SK-N-SH (cell line): ENCODE results near the gene HOXA1. TPM values are rescaled to one million over a fixed set of nuclear protein-coding genes. Genes with fewer than 3 reads are reported as not detected.

Experiments
- CTCF ChIA-PET: fragments of 300-600, 350-600 bp; formaldehyde crosslinking; extraction: SDS; loops from one replicate; lab custom pipeline; 2021; lab: Yijun Ruan, JAX
- POLR2A ChIA-PET: fragments of 350-600 bp; sonication (Branson Sonifier 250); formaldehyde crosslinking; extraction: SDS; loops from one replicate; lab custom pipeline; 2020; ENCODE audit warnings: antibody characterized with exemption, inconsistent platforms; lab: Yijun Ruan, JAX
- DNase-seq: peaks from one replicate; pipeline ENCODE4 v3.0.0; 2012
- H2AFZ ChIP-seq: fragments of 200-600 bp; sonication (generic); 2 replicates; pipeline ENCODE4 v1.8.1; 2016; ENCODE audit warnings: antibody characterized with exemption, mild to moderate bottlenecking, low read depth
- H3F3A ChIP-seq: fragments of 200-600 bp; sonication (generic); replicated peaks from 2 replicates; pipeline ENCODE3; 2016; ENCODE audit warnings: antibody characterized with exemption, mild to moderate bottlenecking; ENCODE audit not compliant: insufficient read depth
- H3K27ac ChIP-seq, 2 experiments: fragments of 200-500 bp in 1 of 2; fragments of 200-600 bp in 1 of 2; sonication (Bioruptor generic) in 1 of 2; sonication (generic), shearing (Covaris generic) in 1 of 2; 2 replicates each; pipeline versions ENCODE4 v1.5.1 to v1.6.1; 2014 to 2016; ENCODE audit warnings: low read depth in 2 of 2, inconsistent platforms in 1 of 2, low read length in 1 of 2, mild to moderate bottlenecking in 1 of 2, mixed read lengths in 1 of 2
- H3K27me3 ChIP-seq: fragments of 200-600 bp; sonication (generic), shearing (Covaris generic); 2 replicates; pipeline ENCODE4 v1.6.1; 2016; ENCODE audit warnings: mixed run types; ENCODE audit not compliant: insufficient read depth
- H3K36me3 ChIP-seq, 2 experiments: fragments of 200-500 bp in 1 of 2; fragments of 200-600 bp in 1 of 2; sonication (Bioruptor generic) in 1 of 2; sonication (generic) in 1 of 2; replicated peaks in 1 of 2; 2 replicates each; pipeline versions ENCODE3 to v1.5.1; 2014 to 2016; ENCODE audit warnings: low read length in 1 of 2, mild to moderate bottlenecking in 1 of 2; ENCODE audit not compliant: insufficient read depth in 2 of 2, control insufficient read depth in 1 of 2
- H3K4me1 ChIP-seq, 2 experiments: fragments of 200-500 bp in 1 of 2; fragments of 200-600 bp in 1 of 2; sonication (Bioruptor generic) in 1 of 2; sonication (generic), shearing (Covaris generic) in 1 of 2; 2 replicates each; pipeline versions ENCODE4 v1.5.1 to v1.6.1; 2014 to 2016; ENCODE audit warnings: low read depth in 1 of 2, low read length in 1 of 2, mixed run types in 1 of 2; ENCODE audit not compliant: insufficient read depth in 2 of 2, control insufficient read depth in 1 of 2
- H3K4me2 ChIP-seq: fragments of 200-600 bp; sonication (generic), shearing (Covaris generic); 2 replicates; pipeline ENCODE4 v1.6.1; 2017; ENCODE audit warnings: mixed run types
- H3K4me3 ChIP-seq, 2 experiments: fragments of 200-500 bp in 1 of 2; fragments of 200-600 bp in 1 of 2; sonication (Bioruptor generic) in 1 of 2; sonication (generic), shearing (Covaris generic) in 1 of 2; 2 replicates each; pipeline versions ENCODE4 v1.5.1 to v1.8.1; 2014 to 2016; ENCODE audit warnings: low read depth in 2 of 2, inconsistent platforms in 1 of 2, low read length in 1 of 2, mild to moderate bottlenecking in 1 of 2, mixed read lengths in 1 of 2, moderate library complexity in 1 of 2
- H3K79me2 ChIP-seq: fragments of 200-600 bp; sonication (generic); 2 replicates; pipeline ENCODE4 v1.8.1; 2017; ENCODE audit warnings: mild to moderate bottlenecking; ENCODE audit not compliant: insufficient read depth
- H3K9ac ChIP-seq: fragments of 200-600 bp; sonication (generic); 2 replicates; pipeline ENCODE4 v1.6.1; 2017; ENCODE audit warnings: mixed run types
- H3K9me2 ChIP-seq: fragments of 200-600 bp; sonication (generic); 2 replicates; pipeline ENCODE4 v1.6.1; 2017; ENCODE audit warnings: mixed run types
- H3K9me3 ChIP-seq: fragments of 200-600 bp; sonication (generic); 2 replicates; pipeline ENCODE4 v1.6.1; 2017; ENCODE audit warnings: mixed run types, mild to moderate bottlenecking, moderate library complexity
- H4K20me1 ChIP-seq: fragments of 200-600 bp; sonication (generic); 2 replicates; pipeline ENCODE4 v1.6.1; 2017; ENCODE audit warnings: mild to moderate bottlenecking, mixed run types; ENCODE audit not compliant: insufficient read depth
- CTCF ChIP-seq: fragments of 200-600 bp; sonication (generic); IDR thresholded peaks from 2 replicates; pipeline ENCODE4 v1.6.1; 2017; ENCODE audit warnings: antibody characterized with exemption, mild to moderate bottlenecking, moderate library complexity
- ELF1 ChIP-seq: IDR thresholded peaks from 2 replicates; pipeline ENCODE4 v1.4.0; 2012
- EP300 ChIP-seq, 2 experiments: IDR thresholded peaks; 2 replicates each; pipeline versions ENCODE4 v1.4.0 to v1.6.1; 2012; ENCODE audit warnings: borderline replicate concordance in 1 of 2, low read depth in 1 of 2, low read length in 1 of 2
- FOSL2 ChIP-seq: IDR thresholded peaks from 2 replicates; pipeline ENCODE4 v1.4.0; 2012; ENCODE audit warnings: low read depth, mild to moderate bottlenecking, moderate library complexity, borderline replicate concordance
- FOXJ3 ChIP-seq: sonication (generic); formaldehyde crosslinking; IDR thresholded peaks from 2 replicates; pipeline ENCODE4 v1.5.1; 2020; ENCODE audit warnings: mild to moderate bottlenecking, missing genetic modification reagents
- GABPA ChIP-seq: IDR thresholded peaks from 2 replicates; pipeline ENCODE4 v1.4.0; 2012; ENCODE audit warnings: low read depth, mild to moderate bottlenecking
- IRF3 ChIP-seq: fragments of 150-350 bp; IDR thresholded peaks from 2 replicates; pipeline ENCODE4 v1.6.1; 2016; ENCODE audit warnings: mild to moderate bottlenecking, low read depth, low read length
- JUND ChIP-seq: IDR thresholded peaks from 2 replicates; pipeline ENCODE4 v1.4.0; 2012
- MEF2A ChIP-seq: IDR thresholded peaks from 2 replicates; pipeline ENCODE4 v1.4.0; 2012; ENCODE audit warnings: low read depth, borderline replicate concordance
- NFIC ChIP-seq: IDR thresholded peaks from 2 replicates; pipeline ENCODE4 v1.4.0; 2012; ENCODE audit warnings: borderline replicate concordance
- POLR2AphosphoS5 ChIP-seq: IDR thresholded peaks from 2 replicates; pipeline ENCODE4 v1.6.1; 2012; ENCODE audit warnings: low read depth, low read length
- RCOR1 ChIP-seq: fragments of 150-350 bp; IDR thresholded peaks from 2 replicates; pipeline ENCODE4 v1.6.1; 2017; ENCODE audit warnings: antibody characterized with exemption, low read length
- RFX5 ChIP-seq: IDR thresholded peaks from 2 replicates; pipeline ENCODE4 v1.6.1; 2012; ENCODE audit warnings: mild to moderate bottlenecking, improper control_type of control experiment, low read length
- RXRA ChIP-seq: IDR thresholded peaks from 2 replicates; pipeline ENCODE4 v1.4.0; 2012; ENCODE audit warnings: low read depth, mild to moderate bottlenecking, borderline replicate concordance
- SIN3A ChIP-seq: IDR thresholded peaks from 2 replicates; pipeline ENCODE4 v1.6.1; 2012; ENCODE audit warnings: low read depth, mild to moderate bottlenecking, low read length, moderate library complexity, borderline replicate concordance
- SMC3 ChIP-seq: IDR thresholded peaks from 2 replicates; pipeline ENCODE4 v1.6.1; 2012; ENCODE audit warnings: low read depth, low read length, improper control_type of control experiment
- TCF12 ChIP-seq: IDR thresholded peaks from 2 replicates; pipeline ENCODE4 v1.4.0; 2012
- TEAD4 ChIP-seq: IDR thresholded peaks from 2 replicates; pipeline ENCODE4 v1.4.0; 2012; ENCODE audit warnings: mild to moderate bottlenecking, borderline replicate concordance; ENCODE audit not compliant: insufficient read depth
- whole genome bisulfite sequencing: methylation state at CpG from one replicate; pipeline ENCODE4 v1.1.6; 2017; ENCODE audit warnings: low lambda C conversion rate; 5-methylcytosine and 5-hydroxymethylcytosine counted together
- polyA plus RNA-seq, 3 experiments: library from polyadenylated mRNA; depleted of rRNA; stranded (reverse); fragments of >200 nt; gene quantifications; 2 replicates each; pipeline ENCODE4 v1.2.3, GENCODE V29; 2012
- TF ChIP-seq, protein P1 (sequence below): IDR thresholded peaks from 2 replicates; pipeline ENCODE4 v1.6.1; 2012; ENCODE audit warnings: mild to moderate bottlenecking, low read depth, low read length, moderate library complexity
- TF ChIP-seq, protein P2 (sequence below): IDR thresholded peaks from 2 replicates; pipeline ENCODE4; 2012

HOXA1 gene
- polyA plus RNA-seq, 1 of the 3 experiments (the other 2 are of a cell fraction), result not detected

GRCh38 chr7:27129729-27130539 is 34.1 kb upstream of the HOXA1 start:
- Histone ChIP-seq H3K9me2 (no peaks in the 10 kb centered on the region), H3K27me3 (peaks cover 88% of the 10 kb centered on the region), H3K27ac (no peak overlapping the region), H3K4me3 (no peak overlapping the region; a peak in 1 of 4 replicates), H3K9me3 (no peaks in the 10 kb centered on the region), H3K36me3 (no peaks in the 10 kb centered on the region), H3K4me1 (peaks cover 0 to 4% of the 10 kb centered on the region in 2 experiments; a peak in 1 of 4 replicates), H4K20me1 (no peaks in the 10 kb centered on the region), H3K4me2 (no peak overlapping the region), H3F3A (no peaks in the 10 kb centered on the region), H3K9ac (no peak overlapping the region), H3K79me2 (no peaks in the 10 kb centered on the region), H2AFZ (no peak overlapping the region)
- ChIA-PET CTCF (interaction anchor here (1.0 to 5.8 kb wide), 3 partner anchors 14 to 16 kb away, joined by 3 to 36 read pairs (median 4); partner anchors contain the start of gene HOXA5), POLR2A (no interaction called here)
- TF ChIP-seq, protein P1, sequence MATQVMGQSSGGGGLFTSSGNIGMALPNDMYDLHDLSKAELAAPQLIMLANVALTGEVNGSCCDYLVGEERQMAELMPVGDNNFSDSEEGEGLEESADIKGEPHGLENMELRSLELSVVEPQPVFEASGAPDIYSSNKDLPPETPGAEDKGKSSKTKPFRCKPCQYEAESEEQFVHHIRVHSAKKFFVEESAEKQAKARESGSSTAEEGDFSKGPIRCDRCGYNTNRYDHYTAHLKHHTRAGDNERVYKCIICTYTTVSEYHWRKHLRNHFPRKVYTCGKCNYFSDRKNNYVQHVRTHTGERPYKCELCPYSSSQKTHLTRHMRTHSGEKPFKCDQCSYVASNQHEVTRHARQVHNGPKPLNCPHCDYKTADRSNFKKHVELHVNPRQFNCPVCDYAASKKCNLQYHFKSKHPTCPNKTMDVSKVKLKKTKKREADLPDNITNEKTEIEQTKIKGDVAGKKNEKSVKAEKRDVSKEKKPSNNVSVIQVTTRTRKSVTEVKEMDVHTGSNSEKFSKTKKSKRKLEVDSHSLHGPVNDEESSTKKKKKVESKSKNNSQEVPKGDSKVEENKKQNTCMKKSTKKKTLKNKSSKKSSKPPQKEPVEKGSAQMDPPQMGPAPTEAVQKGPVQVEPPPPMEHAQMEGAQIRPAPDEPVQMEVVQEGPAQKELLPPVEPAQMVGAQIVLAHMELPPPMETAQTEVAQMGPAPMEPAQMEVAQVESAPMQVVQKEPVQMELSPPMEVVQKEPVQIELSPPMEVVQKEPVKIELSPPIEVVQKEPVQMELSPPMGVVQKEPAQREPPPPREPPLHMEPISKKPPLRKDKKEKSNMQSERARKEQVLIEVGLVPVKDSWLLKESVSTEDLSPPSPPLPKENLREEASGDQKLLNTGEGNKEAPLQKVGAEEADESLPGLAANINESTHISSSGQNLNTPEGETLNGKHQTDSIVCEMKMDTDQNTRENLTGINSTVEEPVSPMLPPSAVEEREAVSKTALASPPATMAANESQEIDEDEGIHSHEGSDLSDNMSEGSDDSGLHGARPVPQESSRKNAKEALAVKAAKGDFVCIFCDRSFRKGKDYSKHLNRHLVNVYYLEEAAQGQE, result no peak
- TF ChIP-seq RFX5 (no peak), FOSL2 (no peak), CTCF (no peak), FOXJ3 (CRISPR knock-in tag) (no peak), MEF2A (no peak), TEAD4 (no peak), NFIC (no peak), JUND (no peak), IRF3 (no peak), RXRA (no peak), TCF12 (no peak), ELF1 (no peak), SMC3 (no peak), RCOR1 (no peak), GABPA (no peak), SIN3A (no peak), POLR2AphosphoS5 (no peak), EP300 (IDR thresholded peaks at IDR 0.05; ENCODE audit: borderline replicate concordance in 1 of 2, low read depth in 1 of 2, low read length in 1 of 2) (no peak)
- TF ChIP-seq, protein P2, sequence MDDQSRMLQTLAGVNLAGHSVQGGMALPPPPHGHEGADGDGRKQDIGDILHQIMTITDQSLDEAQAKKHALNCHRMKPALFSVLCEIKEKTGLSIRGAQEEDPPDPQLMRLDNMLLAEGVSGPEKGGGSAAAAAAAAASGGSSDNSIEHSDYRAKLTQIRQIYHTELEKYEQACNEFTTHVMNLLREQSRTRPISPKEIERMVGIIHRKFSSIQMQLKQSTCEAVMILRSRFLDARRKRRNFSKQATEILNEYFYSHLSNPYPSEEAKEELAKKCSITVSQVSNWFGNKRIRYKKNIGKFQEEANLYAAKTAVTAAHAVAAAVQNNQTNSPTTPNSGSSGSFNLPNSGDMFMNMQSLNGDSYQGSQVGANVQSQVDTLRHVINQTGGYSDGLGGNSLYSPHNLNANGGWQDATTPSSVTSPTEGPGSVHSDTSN, result no peak
- WGBS, result 18% methylated on average over 24 of the region's 72 CpGs
- no peak for DNase-seq
